HEK293 (cell line): ENCODE measurements around the gene TBCE.

Source experiments
- CTCF ChIA-PET: fragments of 350-600 bp; formaldehyde crosslinking; extraction: SDS; loops from one replicate; lab custom pipeline; 2021; ENCODE audit warnings: antibody characterized with exemption; lab: Yijun Ruan, JAX
- POLR2A ChIA-PET: fragments of 300-600 bp; formaldehyde crosslinking; extraction: SDS; loops from one replicate; lab custom pipeline; 2020; ENCODE audit warnings: antibody characterized with exemption, inconsistent platforms; lab: Yijun Ruan, JAX
- H3K27ac ChIP-seq: fragments of 200-500 bp; sonication (Bioruptor generic); 2 replicates; pipeline ENCODE4 v1.5.1; 2014; ENCODE audit warnings: low read depth, low read length, control low read depth, inconsistent platforms; ENCODE audit errors: extremely low read depth
- H3K36me3 ChIP-seq, 2 experiments: fragments of 200-500 bp in 1 of 2; sonication (Bioruptor generic) in 1 of 2; 1 replicate in 1 of 2; 2 replicates in 1 of 2; pipeline ENCODE4 v1.5.1; 2014 to 2017; ENCODE audit warnings: inconsistent platforms in 2 of 2, low read length in 2 of 2; ENCODE audit not compliant: control insufficient read depth in 2 of 2, insufficient read depth in 1 of 2
- H3K4me1 ChIP-seq: fragments of 200-500 bp; sonication (Bioruptor generic); 2 replicates; pipeline ENCODE4 v1.5.1; 2014; ENCODE audit warnings: mild to moderate bottlenecking, low read length, inconsistent platforms; ENCODE audit not compliant: control insufficient read depth, insufficient read depth
- H3K4me3 ChIP-seq: 2 replicates; pipeline ENCODE4 v1.5.1; 2011; ENCODE audit warnings: low read depth, mild to moderate bottlenecking, control low read depth, low read length, moderate library complexity
- H3K9me3 ChIP-seq: fragments of 200-500 bp; sonication (Bioruptor generic); 2 replicates; pipeline ENCODE4 v1.5.1; 2014; ENCODE audit warnings: low read depth, low read length, inconsistent platforms; ENCODE audit not compliant: control insufficient read depth, insufficient read depth
- GFI1B ChIP-seq: fragments of 450-650 bp; formaldehyde crosslinking; IDR thresholded peaks from 2 replicates; pipeline ENCODE4 v1.5.1; 2016; ENCODE audit warnings: missing biosample characterization, missing genetic modification characterization
- KLF10 ChIP-seq: fragments of 450-650 bp; IDR thresholded peaks from 2 replicates; pipeline ENCODE4 v1.5.1; 2018; ENCODE audit warnings: missing biosample characterization, mild to moderate bottlenecking, missing genetic modification characterization
- MZF1 ChIP-seq: fragments of 450-650 bp; formaldehyde crosslinking; IDR thresholded peaks from 2 replicates; pipeline ENCODE4 v1.5.1; 2017; ENCODE audit warnings: missing biosample characterization, missing genetic modification characterization, borderline replicate concordance
- PRDM1 ChIP-seq: fragments of 450-650 bp; formaldehyde crosslinking; IDR thresholded peaks from 2 replicates; pipeline ENCODE4; 2016; ENCODE audit warnings: missing biosample characterization, missing genetic modification characterization
- PRDM2 ChIP-seq: fragments of 450-650 bp; formaldehyde crosslinking; IDR thresholded peaks from 2 replicates; pipeline ENCODE4 v1.5.1; 2016; ENCODE audit warnings: missing biosample characterization, missing genetic modification characterization, borderline replicate concordance
- SP7 ChIP-seq: fragments of 450-650 bp; formaldehyde crosslinking; IDR thresholded peaks from 2 replicates; pipeline ENCODE4 v1.5.1; 2016; ENCODE audit warnings: missing biosample characterization, missing genetic modification characterization
- TSHZ1 ChIP-seq: fragments of 450-650 bp; formaldehyde crosslinking; IDR thresholded peaks from 2 replicates; pipeline ENCODE4 v1.5.1; 2016; ENCODE audit warnings: missing biosample characterization, missing genetic modification characterization, borderline replicate concordance
- WT1 ChIP-seq: fragments of 450-650 bp; formaldehyde crosslinking; IDR thresholded peaks from 2 replicates; pipeline ENCODE4 v1.5.1; 2016; ENCODE audit warnings: missing biosample characterization, missing genetic modification characterization
- ZBTB48 ChIP-seq: fragments of 450-650 bp; formaldehyde crosslinking; IDR thresholded peaks from 2 replicates; pipeline ENCODE4 v1.5.1; 2016; ENCODE audit warnings: missing biosample characterization, missing genetic modification characterization
- ZBTB8A ChIP-seq: fragments of 450-650 bp; formaldehyde crosslinking; IDR thresholded peaks from 2 replicates; pipeline ENCODE4 v1.5.1; 2016; ENCODE audit warnings: missing biosample characterization, missing genetic modification characterization
- ZNF24 ChIP-seq: fragments of 450-650 bp; formaldehyde crosslinking; IDR thresholded peaks from 2 replicates; pipeline ENCODE4 v1.5.1; 2016; ENCODE audit warnings: missing biosample characterization, missing genetic modification characterization
- ZNF266 ChIP-seq: fragments of 450-650 bp; formaldehyde crosslinking; IDR thresholded peaks from 2 replicates; pipeline ENCODE4 v1.5.1; 2016; ENCODE audit warnings: missing biosample characterization, missing genetic modification characterization, low read depth
- ZNF362 ChIP-seq: fragments of 450-650 bp; formaldehyde crosslinking; IDR thresholded peaks from 2 replicates; pipeline ENCODE4 v1.5.1; 2016; ENCODE audit warnings: missing biosample characterization, missing genetic modification characterization
- ZNF544 ChIP-seq: fragments of 450-650 bp; formaldehyde crosslinking; IDR thresholded peaks from 2 replicates; pipeline ENCODE4 v1.5.0; 2017; ENCODE audit warnings: missing biosample characterization, missing genetic modification characterization
- ZNF558 ChIP-seq: fragments of 450-650 bp; formaldehyde crosslinking; IDR thresholded peaks from 2 replicates; pipeline ENCODE4 v1.5.1; 2016; ENCODE audit warnings: missing biosample characterization, missing genetic modification characterization
- ZNF560 ChIP-seq: fragments of 450-650 bp; formaldehyde crosslinking; IDR thresholded peaks from 2 replicates; pipeline ENCODE4 v1.5.1; 2017; ENCODE audit warnings: missing biosample characterization, missing genetic modification characterization, borderline replicate concordance
- ZNF600 ChIP-seq: fragments of 450-650 bp; formaldehyde crosslinking; IDR thresholded peaks from 2 replicates; pipeline ENCODE4 v1.5.1; 2016; ENCODE audit warnings: missing biosample characterization, missing genetic modification characterization
- ZNF629 ChIP-seq: fragments of 450-650 bp; formaldehyde crosslinking; IDR thresholded peaks from 2 replicates; pipeline ENCODE4 v1.5.1; 2017; ENCODE audit warnings: missing biosample characterization, missing genetic modification characterization
- ZNF776 ChIP-seq: fragments of 450-650 bp; formaldehyde crosslinking; IDR thresholded peaks from 2 replicates; pipeline ENCODE4 v1.5.0; 2017; ENCODE audit warnings: missing biosample characterization, missing genetic modification characterization, borderline replicate concordance
- TF ChIP-seq, protein P1 (sequence below): fragments of 450-650 bp; formaldehyde crosslinking; IDR thresholded peaks from 2 replicates; pipeline ENCODE4 v1.5.0; 2017; ENCODE audit warnings: missing biosample characterization, missing genetic modification characterization, borderline replicate concordance
- TF ChIP-seq, protein P2 (sequence below): fragments of 450-650 bp; IDR thresholded peaks from 2 replicates; pipeline ENCODE4 v1.5.1; 2018; ENCODE audit warnings: missing biosample characterization, mild to moderate bottlenecking, missing genetic modification characterization

Gene TBCE

DNA sequence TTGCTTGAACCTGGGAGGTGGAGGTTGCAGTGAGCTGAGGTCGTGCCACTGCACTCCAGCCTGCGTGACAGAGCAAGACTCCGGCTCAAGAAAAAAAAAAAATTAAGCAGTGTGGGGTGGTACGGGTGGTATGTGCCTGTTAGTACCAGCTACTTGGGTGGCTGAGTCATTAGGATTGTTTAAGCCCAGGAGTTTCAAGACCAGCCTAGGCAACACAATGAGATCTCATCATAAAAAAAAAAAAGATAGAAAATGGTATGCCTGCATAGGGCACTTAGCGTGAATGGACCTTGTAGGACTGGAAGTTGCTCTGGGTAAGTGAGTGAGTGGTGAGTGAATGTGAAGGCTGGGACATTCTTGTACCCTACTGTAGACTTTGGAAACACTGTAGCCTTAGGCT lies 37.0 kb downstream of the TBCE start (continued):
- TF ChIP-seq ZNF776 (tag by site-specific recombination) (no peak), ZNF600 (tag by site-specific recombination) (peak; percentile 76)

DNA sequence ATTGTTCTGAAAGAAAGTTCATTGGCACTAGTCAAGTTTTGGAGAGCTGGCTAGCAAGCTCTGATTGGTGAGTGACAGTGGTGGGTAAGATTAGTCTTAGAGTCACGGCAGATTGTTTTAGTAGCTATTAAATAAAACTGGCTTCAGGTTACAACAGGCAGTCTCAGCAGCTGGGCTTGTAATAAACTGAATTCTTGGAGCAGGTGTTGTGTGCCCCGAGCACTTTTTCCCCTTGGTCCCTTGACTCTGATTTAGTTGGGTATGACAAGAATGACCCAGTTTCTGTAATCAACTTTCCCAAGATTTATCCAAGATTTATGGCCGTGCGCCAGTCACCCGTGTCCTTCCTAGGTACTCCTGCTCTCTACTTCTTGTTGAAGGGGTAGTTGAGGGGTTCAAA lies 40.2 kb downstream of the TBCE start:
- Histone ChIP-seq H3K9me3 (no peaks in the 10 kb centered on the region), H3K4me3 (no peak overlapping the region), H3K36me3 (peaks cover 0 to 3% of the 10 kb centered on the region in 2 experiments; a peak in 2 of 3 replicates), H3K27ac (0 out of 2 replicates have a peak overlapping the region, but pooled peaks have one; percentile 3), H3K4me1 (peaks cover 28% of the 10 kb centered on the region)
- ChIA-PET CTCF (interaction anchor here (0.7 to 0.8 kb wide), 2 partner anchors 9 to 1282 kb away, joined by 3 read pairs; no protein-coding TSS in a partner anchor), POLR2A (interaction anchor here (0.7 to 1.9 kb wide), 2 partner anchors 79 to 224 kb away, joined by 6 to 9 read pairs; partner anchors contain the start of genes ARID4B and GGPS1)
- TF ChIP-seq, protein P1, sequence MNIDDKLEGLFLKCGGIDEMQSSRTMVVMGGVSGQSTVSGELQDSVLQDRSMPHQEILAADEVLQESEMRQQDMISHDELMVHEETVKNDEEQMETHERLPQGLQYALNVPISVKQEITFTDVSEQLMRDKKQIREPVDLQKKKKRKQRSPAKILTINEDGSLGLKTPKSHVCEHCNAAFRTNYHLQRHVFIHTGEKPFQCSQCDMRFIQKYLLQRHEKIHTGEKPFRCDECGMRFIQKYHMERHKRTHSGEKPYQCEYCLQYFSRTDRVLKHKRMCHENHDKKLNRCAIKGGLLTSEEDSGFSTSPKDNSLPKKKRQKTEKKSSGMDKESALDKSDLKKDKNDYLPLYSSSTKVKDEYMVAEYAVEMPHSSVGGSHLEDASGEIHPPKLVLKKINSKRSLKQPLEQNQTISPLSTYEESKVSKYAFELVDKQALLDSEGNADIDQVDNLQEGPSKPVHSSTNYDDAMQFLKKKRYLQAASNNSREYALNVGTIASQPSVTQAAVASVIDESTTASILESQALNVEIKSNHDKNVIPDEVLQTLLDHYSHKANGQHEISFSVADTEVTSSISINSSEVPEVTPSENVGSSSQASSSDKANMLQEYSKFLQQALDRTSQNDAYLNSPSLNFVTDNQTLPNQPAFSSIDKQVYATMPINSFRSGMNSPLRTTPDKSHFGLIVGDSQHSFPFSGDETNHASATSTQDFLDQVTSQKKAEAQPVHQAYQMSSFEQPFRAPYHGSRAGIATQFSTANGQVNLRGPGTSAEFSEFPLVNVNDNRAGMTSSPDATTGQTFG (tag by site-specific recombination) = no peak
- TF ChIP-seq KLF10 (peak; percentile 71), ZBTB48 (tag by site-specific recombination) (peak; percentile 72; the same call in 1 of the 2 replicates), ZNF560 (tag by site-specific recombination) (no peak), ZBTB8A (tag by site-specific recombination) (peak; percentile 18; the same call in 1 of the 2 replicates), MZF1 (tag by site-specific recombination) (peak; percentile 60; the same call in 1 of the 2 replicates), ZNF362 (tag by site-specific recombination) (0 out of 2 replicates have a peak, but pooled peaks have one; percentile 10), WT1 (tag by site-specific recombination) (peak; percentile 45; the same call in 1 of the 2 replicates), ZNF558 (tag by site-specific recombination) (0 out of 2 replicates have a peak, but pooled peaks have one; percentile 31), ZNF544 (no peak), SP7 (tag by site-specific recombination) (peak; percentile 61), GFI1B (peak; percentile 94), ZNF629 (tag by site-specific recombination) (no peak; the same call in 1 of the 2 replicates), ZNF24 (tag by site-specific recombination) (0 out of 2 replicates have a peak, but pooled peaks have one; percentile 63), PRDM2 (tag by site-specific recombination) (no peak), PRDM1 (tag by site-specific recombination) (peak; percentile 54; the same call in 1 of the 2 replicates), TSHZ1 (tag by site-specific recombination) (peak; percentile 21), ZNF266 (no peak)
- TF ChIP-seq, protein P2, sequence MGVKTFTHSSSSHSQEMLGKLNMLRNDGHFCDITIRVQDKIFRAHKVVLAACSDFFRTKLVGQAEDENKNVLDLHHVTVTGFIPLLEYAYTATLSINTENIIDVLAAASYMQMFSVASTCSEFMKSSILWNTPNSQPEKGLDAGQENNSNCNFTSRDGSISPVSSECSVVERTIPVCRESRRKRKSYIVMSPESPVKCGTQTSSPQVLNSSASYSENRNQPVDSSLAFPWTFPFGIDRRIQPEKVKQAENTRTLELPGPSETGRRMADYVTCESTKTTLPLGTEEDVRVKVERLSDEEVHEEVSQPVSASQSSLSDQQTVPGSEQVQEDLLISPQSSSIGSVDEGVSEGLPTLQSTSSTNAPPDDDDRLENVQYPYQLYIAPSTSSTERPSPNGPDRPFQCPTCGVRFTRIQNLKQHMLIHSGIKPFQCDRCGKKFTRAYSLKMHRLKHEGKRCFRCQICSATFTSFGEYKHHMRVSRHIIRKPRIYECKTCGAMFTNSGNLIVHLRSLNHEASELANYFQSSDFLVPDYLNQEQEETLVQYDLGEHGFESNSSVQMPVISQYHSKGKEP (tag by site-specific recombination) = peak; percentile 52; the same call in 1 of the 2 replicates
